Smooth muscle cell (in vitro differentiated cells): ENCODE measurements around the gene MRPL34. TPM values are rescaled to one million over a fixed set of nuclear protein-coding genes. Genes with fewer than 3 reads are reported as not detected.

Source experiments
- DNase-seq: peaks from one replicate; lab custom pipeline; 2025; ENCODE audit not compliant: unreplicated experiment; lab: John Stamatoyannopoulos, UW
- H2AFZ ChIP-seq: fragments of 200-600 bp; sonication (generic); 2 replicates; pipeline ENCODE4 v1.6.0; 2016; ENCODE audit warnings: antibody characterized with exemption, low read depth, mild to moderate bottlenecking
- H3F3A ChIP-seq: fragments of 200-600 bp; sonication (generic); 2 replicates; pipeline ENCODE4 v1.6.0; 2017; ENCODE audit warnings: antibody characterized with exemption, low read depth
- H3K27ac ChIP-seq: fragments of 200-600 bp; sonication (generic); 2 replicates; pipeline ENCODE4 v1.5.1; 2016; ENCODE audit warnings: low read depth, mild to moderate bottlenecking
- H3K27me3 ChIP-seq: fragments of 200-600 bp; sonication (generic); 2 replicates; pipeline ENCODE4 v1.6.1; 2016; ENCODE audit warnings: low read depth, mild to moderate bottlenecking
- H3K36me3 ChIP-seq: fragments of 200-600 bp; sonication (generic); 2 replicates; pipeline ENCODE4 v1.5.1; 2016; ENCODE audit warnings: low read depth
- H3K4me1 ChIP-seq: fragments of 200-600 bp; sonication (generic); 2 replicates; pipeline ENCODE4 v1.5.1; 2016; ENCODE audit warnings: low read depth
- H3K4me2 ChIP-seq: fragments of 200-600 bp; sonication (generic); 2 replicates; pipeline ENCODE4 v1.6.0; 2016; ENCODE audit warnings: mild to moderate bottlenecking
- H3K4me3 ChIP-seq: fragments of 200-600 bp; sonication (generic); 2 replicates; pipeline ENCODE4 v1.5.1; 2016; ENCODE audit warnings: mild to moderate bottlenecking
- H3K79me2 ChIP-seq: fragments of 200-600 bp; sonication (generic); 2 replicates; pipeline ENCODE4 v1.6.0; 2016; ENCODE audit warnings: low read depth, mild to moderate bottlenecking
- H3K9ac ChIP-seq: fragments of 200-600 bp; sonication (generic); 2 replicates; pipeline ENCODE4 v1.6.0; 2016; ENCODE audit warnings: low read depth
- H3K9me3 ChIP-seq: fragments of 200-600 bp; sonication (generic); replicated peaks from 2 replicates; pipeline ENCODE4 v1.5.1; 2016; ENCODE audit warnings: low read depth
- H4K20me1 ChIP-seq: fragments of 200-600 bp; sonication (generic); 2 replicates; pipeline ENCODE4 v1.6.0; 2016; ENCODE audit warnings: low read depth
- WGBS: methylation state at CpG from one replicate; pipeline ENCODE4 v1.1.7; 2016; ENCODE audit warnings: low lambda C conversion rate; 5-methylcytosine and 5-hydroxymethylcytosine counted together
- polyA plus RNA-seq: library from polyadenylated mRNA; unstranded; fragments of >200 nt; fragmentation: Nextera tagmentation; extraction: Ambion mirVana; gene quantifications from 2 replicates; pipeline ENCODE4 v1.2.1, GENCODE V29; 2016
- total RNA-seq: library from RNA; depleted of rRNA; stranded (reverse); fragments of >200 nt; gene quantifications from 2 replicates; pipeline ENCODE4 v1.2.3, GENCODE V29; 2014
- TF ChIP-seq, protein P1 (sequence below): fragments of 200-600 bp; sonication (generic); IDR thresholded peaks from 2 replicates; pipeline ENCODE4 v1.5.1; 2017; ENCODE audit warnings: borderline replicate concordance, mild to moderate bottlenecking, antibody characterized with exemption; ENCODE audit not compliant: insufficient read depth, poor library complexity, severe bottlenecking

The MRPL34 gene
- total and polyA plus RNA-seq, 2 experiments from 2014 or later = 67.2 to 78.6 TPM

DNA sequence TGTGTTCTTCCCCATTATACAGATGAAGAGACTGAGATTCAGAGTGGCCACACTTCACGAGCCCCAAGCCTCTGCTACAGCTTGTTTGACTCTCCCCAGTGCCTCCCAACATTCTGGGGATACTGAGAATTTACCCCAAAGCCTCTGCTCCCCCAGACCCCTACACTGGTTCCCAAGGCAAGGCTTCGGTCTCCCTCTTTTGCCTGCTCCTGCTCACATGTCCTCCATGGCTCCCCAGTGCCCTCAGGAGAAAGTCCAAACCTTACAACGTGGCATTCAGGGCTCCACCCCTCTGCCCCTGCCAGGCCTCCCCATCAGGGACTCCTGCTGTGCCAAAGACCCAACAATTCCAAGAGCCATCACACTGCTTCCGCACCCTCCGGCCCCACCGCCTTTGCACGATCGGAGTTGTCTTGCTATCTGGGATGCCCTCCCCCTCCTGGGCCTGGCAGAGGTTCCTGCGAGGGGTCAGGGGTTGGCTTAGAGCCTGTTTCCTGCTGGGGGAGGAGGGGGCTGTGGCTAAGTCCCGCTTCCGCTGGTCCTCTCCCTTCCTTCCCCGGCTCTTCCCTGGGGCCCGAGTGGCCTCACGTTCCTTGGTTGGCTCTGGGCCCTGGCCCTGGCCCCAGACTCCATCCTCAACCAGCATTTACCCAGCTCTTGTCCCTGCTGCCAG, 47.1 kb downstream of the MRPL34 start:
- H3K9ac ChIP-seq = no peak overlapping the region
- H3K36me3 ChIP-seq = no peaks in the 10 kb centered on the region
- H3K9me3 ChIP-seq = no peaks in the 10 kb centered on the region
- no peaks in the 10 kb centered on the region for H3K79me2 ChIP-seq
- H3K4me3 ChIP-seq = no peak overlapping the region
- no peak overlapping the region for H2AFZ ChIP-seq
- H3K27me3 ChIP-seq = no peaks in the 10 kb centered on the region
- 80% methylated on average over 14 of the region's 14 CpGs for WGBS
- H3K4me1 ChIP-seq = peaks cover 5% of the 10 kb centered on the region
- DNase-seq = no peak
- H3K27ac ChIP-seq = no peak overlapping the region
- no peaks in the 10 kb centered on the region for H4K20me1 ChIP-seq
- no peaks in the 10 kb centered on the region for H3F3A ChIP-seq
- no peak overlapping the region for H3K4me2 ChIP-seq
- TF ChIP-seq, protein P1, sequence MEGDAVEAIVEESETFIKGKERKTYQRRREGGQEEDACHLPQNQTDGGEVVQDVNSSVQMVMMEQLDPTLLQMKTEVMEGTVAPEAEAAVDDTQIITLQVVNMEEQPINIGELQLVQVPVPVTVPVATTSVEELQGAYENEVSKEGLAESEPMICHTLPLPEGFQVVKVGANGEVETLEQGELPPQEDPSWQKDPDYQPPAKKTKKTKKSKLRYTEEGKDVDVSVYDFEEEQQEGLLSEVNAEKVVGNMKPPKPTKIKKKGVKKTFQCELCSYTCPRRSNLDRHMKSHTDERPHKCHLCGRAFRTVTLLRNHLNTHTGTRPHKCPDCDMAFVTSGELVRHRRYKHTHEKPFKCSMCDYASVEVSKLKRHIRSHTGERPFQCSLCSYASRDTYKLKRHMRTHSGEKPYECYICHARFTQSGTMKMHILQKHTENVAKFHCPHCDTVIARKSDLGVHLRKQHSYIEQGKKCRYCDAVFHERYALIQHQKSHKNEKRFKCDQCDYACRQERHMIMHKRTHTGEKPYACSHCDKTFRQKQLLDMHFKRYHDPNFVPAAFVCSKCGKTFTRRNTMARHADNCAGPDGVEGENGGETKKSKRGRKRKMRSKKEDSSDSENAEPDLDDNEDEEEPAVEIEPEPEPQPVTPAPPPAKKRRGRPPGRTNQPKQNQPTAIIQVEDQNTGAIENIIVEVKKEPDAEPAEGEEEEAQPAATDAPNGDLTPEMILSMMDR = no peak

DNA sequence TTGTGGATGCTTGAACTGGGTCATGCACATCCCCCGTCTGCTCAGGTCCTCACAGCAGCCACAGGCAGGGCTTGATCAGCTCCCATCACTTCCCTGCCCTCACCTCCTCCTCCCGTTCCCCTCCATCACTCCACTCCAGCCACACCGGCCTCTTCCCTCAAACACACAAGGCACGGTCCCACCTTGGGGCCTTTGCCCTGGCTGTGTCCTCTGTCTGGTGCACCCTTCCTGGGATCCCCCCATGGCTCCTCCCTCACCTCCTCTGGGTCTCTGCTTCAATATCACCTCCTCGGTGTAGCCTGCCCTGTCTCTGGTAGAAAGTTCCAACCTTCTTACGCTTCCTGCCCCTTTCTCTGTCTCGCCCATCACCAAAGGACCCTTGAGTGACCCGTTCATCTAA, 47.7 kb downstream of the MRPL34 start:
- H3K4me1 ChIP-seq = peaks cover 5% of the 10 kb centered on the region
- no peak for DNase-seq
- H3K27me3 ChIP-seq = no peaks in the 10 kb centered on the region
- H3K79me2 ChIP-seq = no peaks in the 10 kb centered on the region
- no peak overlapping the region for H3K4me2 ChIP-seq
- H3F3A ChIP-seq = no peaks in the 10 kb centered on the region
- H3K27ac ChIP-seq = no peak overlapping the region
- TF ChIP-seq, protein P1 = no peak
- H2AFZ ChIP-seq = no peak overlapping the region
- no peak overlapping the region for H3K4me3 ChIP-seq
- no peaks in the 10 kb centered on the region for H3K36me3 ChIP-seq
- H4K20me1 ChIP-seq = no peaks in the 10 kb centered on the region
- no peak overlapping the region for H3K9ac ChIP-seq
- no peaks in the 10 kb centered on the region for H3K9me3 ChIP-seq
- WGBS = 95% methylated on average over 8 of the region's 8 CpGs

Other genes starting within 250 kb of the MRPL34 start
- 3.3 and 7.4 TPM in 2 replicates for gene HAUS8, start 230.4 kb upstream of the MRPL34 start, total RNA-seq
- 6.3 and 8.5 TPM in 2 replicates for gene HAUS8, start 230.4 kb upstream of the MRPL34 start, polyA plus RNA-seq
- gene MYO9B, start 230.1 kb upstream of the MRPL34 start, total RNA-seq = 44.6 and 48.7 TPM in 2 replicates
- gene MYO9B, start 230.1 kb upstream of the MRPL34 start, polyA plus RNA-seq = 46.6 and 49.4 TPM in 2 replicates
- 12.8 and 16.4 TPM in 2 replicates for gene USE1, start 90.5 kb upstream of the MRPL34 start, total RNA-seq
- gene USE1, start 90.5 kb upstream of the MRPL34 start, polyA plus RNA-seq = 28.8 and 45.4 TPM in 2 replicates
- gene OCEL1, start 79.6 kb upstream of the MRPL34 start, total RNA-seq = 2.9 and 3.2 TPM in 2 replicates
- gene OCEL1, start 79.6 kb upstream of the MRPL34 start, polyA plus RNA-seq = 34.9 and 41.3 TPM in 2 replicates
- gene NR2F6, start 60.0 kb upstream of the MRPL34 start, total RNA-seq = 47.8 and 57.4 TPM in 2 replicates
- gene NR2F6, start 60.0 kb upstream of the MRPL34 start, polyA plus RNA-seq = 99.8 and 104 TPM in 2 replicates
- not detected in 2 replicates for gene USHBP1, start 41.1 kb upstream of the MRPL34 start, total RNA-seq
- not detected in 2 replicates for gene USHBP1, start 41.1 kb upstream of the MRPL34 start, polyA plus RNA-seq
- 62.0 and 69.8 TPM in 2 replicates for gene BABAM1, start 38.4 kb upstream of the MRPL34 start, total RNA-seq
- 108 and 110 TPM in 2 replicates for gene BABAM1, start 38.4 kb upstream of the MRPL34 start, polyA plus RNA-seq
- 0.36 and 1.0 TPM in 2 replicates for gene ANKLE1, start 24.0 kb upstream of the MRPL34 start, total RNA-seq
- gene ANKLE1, start 24.0 kb upstream of the MRPL34 start, polyA plus RNA-seq = 0.61 and 1.3 TPM in 2 replicates
- 6.1 and 9.2 TPM in 2 replicates for gene ABHD8, start 2.4 kb upstream of the MRPL34 start, total RNA-seq
- gene ABHD8, start 2.4 kb upstream of the MRPL34 start, polyA plus RNA-seq = 15.1 and 16.6 TPM in 2 replicates
- 26.5 and 26.9 TPM in 2 replicates for gene DDA1, start 3.7 kb downstream of the MRPL34 start, total RNA-seq
- gene DDA1, start 3.7 kb downstream of the MRPL34 start, polyA plus RNA-seq = 51.8 and 72.4 TPM in 2 replicates
- 6.4 and 8.0 TPM in 2 replicates for gene ANO8, start 29.0 kb downstream of the MRPL34 start, total RNA-seq
- 1.3 and 2.4 TPM in 2 replicates for gene ANO8, start 29.0 kb downstream of the MRPL34 start, polyA plus RNA-seq
- gene GTPBP3, start 31.7 kb downstream of the MRPL34 start, total RNA-seq = 11.7 and 16.5 TPM in 2 replicates
- gene GTPBP3, start 31.7 kb downstream of the MRPL34 start, polyA plus RNA-seq = 19.6 and 23.3 TPM in 2 replicates
- 0.31 TPM in 1 of 2 replicates, not detected in the other for gene PLVAP, start 71.5 kb downstream of the MRPL34 start, total RNA-seq
- gene PLVAP, start 71.5 kb downstream of the MRPL34 start, polyA plus RNA-seq = not detected in 2 replicates
- gene CCDC194, start 88.3 kb downstream of the MRPL34 start, total RNA-seq = not detected in 2 replicates
- not detected in 2 replicates for gene CCDC194, start 88.3 kb downstream of the MRPL34 start, polyA plus RNA-seq
- 3.7 and 5.2 TPM in 2 replicates for gene BST2, start 99.8 kb downstream of the MRPL34 start, total RNA-seq
- 14.4 and 22.4 TPM in 2 replicates for gene BST2, start 99.8 kb downstream of the MRPL34 start, polyA plus RNA-seq
- gene MVB12A, start 114.2 kb downstream of the MRPL34 start, total RNA-seq = 46.6 and 68.1 TPM in 2 replicates
- gene MVB12A, start 114.2 kb downstream of the MRPL34 start, polyA plus RNA-seq = 89.6 and 98.1 TPM in 2 replicates
- 0.31 and 1.5 TPM in 2 replicates for gene TMEM221, start 142.8 kb downstream of the MRPL34 start, total RNA-seq
- gene TMEM221, start 142.8 kb downstream of the MRPL34 start, polyA plus RNA-seq = 0.63 and 1.5 TPM in 2 replicates
- gene NXNL1, start 155.1 kb downstream of the MRPL34 start, total RNA-seq = 0.45 TPM in 1 of 2 replicates, not detected in the other
- gene NXNL1, start 155.1 kb downstream of the MRPL34 start, polyA plus RNA-seq = not detected in 2 replicates
- gene SLC27A1, start 164.7 kb downstream of the MRPL34 start, total RNA-seq = 6.8 and 9.7 TPM in 2 replicates
- gene SLC27A1, start 164.7 kb downstream of the MRPL34 start, polyA plus RNA-seq = 11.5 and 11.6 TPM in 2 replicates
- gene PGLS, start 205.8 kb downstream of the MRPL34 start, total RNA-seq = 47.1 and 57.1 TPM in 2 replicates
- gene PGLS, start 205.8 kb downstream of the MRPL34 start, polyA plus RNA-seq = 77.1 and 92.4 TPM in 2 replicates
- 126 and 129 TPM in 2 replicates for gene COLGALT1, start 249.8 kb downstream of the MRPL34 start, total RNA-seq
- 124 and 151 TPM in 2 replicates for gene COLGALT1, start 249.8 kb downstream of the MRPL34 start, polyA plus RNA-seq